GM12892 (cell line): ENCODE data around the gene SLC12A4.

Source experiments
- POLR2A ChIP-seq: IDR thresholded peaks from 2 replicates; pipeline ENCODE4 v1.6.1; 2011; ENCODE audit warnings: low read depth, low read length, control low read depth
- POLR2AphosphoS5 ChIP-seq: IDR thresholded peaks from 2 replicates; pipeline ENCODE4 v1.6.1; 2011; ENCODE audit warnings: low read depth, low read length, control low read depth
- TAF1 ChIP-seq: IDR thresholded peaks from 2 replicates; pipeline ENCODE4 v1.6.1; 2011; ENCODE audit warnings: low read depth, mild to moderate bottlenecking, control low read depth, low read length, borderline replicate concordance

DNA sequence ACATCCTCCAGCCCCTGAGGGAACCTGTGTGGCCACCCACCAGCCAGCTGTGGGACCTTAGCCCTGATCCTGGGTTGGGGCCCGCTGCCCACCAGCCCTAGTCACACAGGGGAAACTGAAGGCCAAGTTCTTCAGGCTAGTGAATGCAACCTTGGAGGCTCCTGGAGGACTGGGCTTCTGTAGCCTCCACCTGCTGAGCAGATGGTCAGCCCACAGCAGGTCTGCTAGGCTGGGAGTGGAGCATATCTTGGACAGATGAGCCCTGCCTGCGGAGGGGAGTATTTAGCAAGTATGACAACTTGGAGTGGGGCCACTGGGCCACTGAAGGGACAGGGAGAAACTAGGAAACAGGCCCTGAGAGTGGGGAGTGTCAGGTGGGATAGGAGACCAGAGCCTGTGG, 7.8 kb upstream of the SLC12A4 start:
- TF ChIP-seq POLR2A: no peak
- TF ChIP-seq POLR2AphosphoS5: no peak
- no peak for TF ChIP-seq TAF1
